NCI-H187 (cell line): ENCODE measurements around the gene MACROD2.

Experiments
- DNase-seq, 2 experiments: peaks; one replicate each; lab custom pipeline; 2025; lab: John Stamatoyannopoulos, UW

MACROD2 gene

DNA sequence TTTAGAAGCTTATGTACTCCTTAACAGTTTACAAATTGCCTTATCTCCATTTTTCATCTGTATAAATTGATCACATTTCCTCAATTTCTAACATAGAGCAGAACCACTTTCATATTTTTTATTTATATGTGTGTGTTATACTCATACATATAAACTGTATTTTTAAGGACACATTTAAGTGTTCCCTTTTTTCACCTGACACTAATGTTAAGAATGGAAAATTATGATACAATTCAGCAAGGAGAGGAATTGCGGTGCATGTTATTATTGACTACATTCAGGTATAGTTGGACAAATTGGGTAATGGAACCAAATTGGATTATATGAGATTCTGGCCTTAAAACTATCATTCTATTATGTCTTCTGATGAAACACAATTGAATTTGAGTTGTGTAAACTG is 821.2 kb downstream of the MACROD2 start:
- DNase-seq: no peak

DNA sequence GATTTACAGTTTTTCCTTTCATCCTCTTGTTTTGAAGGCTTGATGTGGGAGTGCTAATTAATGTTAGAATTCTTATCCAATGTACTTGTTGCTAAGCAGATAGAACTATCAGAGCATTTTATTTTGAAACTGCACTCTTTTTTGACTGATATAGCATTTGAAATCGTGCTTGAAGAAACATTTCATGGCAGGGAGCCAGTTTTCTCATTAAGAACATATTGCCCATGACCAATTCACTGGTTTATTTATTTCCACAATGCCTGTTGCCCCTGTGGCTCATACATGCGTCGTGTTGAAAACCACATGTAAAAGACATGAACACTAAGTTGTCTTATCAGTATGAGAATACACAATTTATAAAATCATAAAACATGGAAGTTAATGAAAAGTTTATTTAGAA is 821.8 kb downstream of the MACROD2 start:
- no peak for DNase-seq

DNA sequence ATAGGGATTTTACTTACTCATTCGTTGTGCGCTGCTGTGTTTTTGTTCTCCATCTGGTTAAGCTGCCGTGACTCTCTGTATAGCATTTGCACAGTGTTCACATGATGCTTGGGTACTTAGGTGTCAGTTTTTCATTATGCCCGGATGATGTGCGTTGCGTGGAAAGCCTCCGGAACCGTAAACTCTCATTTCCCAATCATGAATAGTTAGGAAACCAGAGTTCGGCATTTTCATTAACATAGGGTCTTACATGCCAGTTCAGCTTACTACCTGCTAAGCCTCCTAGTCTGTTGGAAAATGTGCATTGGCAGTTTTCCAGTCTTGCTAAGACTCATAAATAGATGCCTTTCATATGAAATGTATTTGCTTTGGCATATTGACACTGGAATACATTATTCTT is 825.5 kb downstream of the MACROD2 start:
- no peak for DNase-seq

DNA sequence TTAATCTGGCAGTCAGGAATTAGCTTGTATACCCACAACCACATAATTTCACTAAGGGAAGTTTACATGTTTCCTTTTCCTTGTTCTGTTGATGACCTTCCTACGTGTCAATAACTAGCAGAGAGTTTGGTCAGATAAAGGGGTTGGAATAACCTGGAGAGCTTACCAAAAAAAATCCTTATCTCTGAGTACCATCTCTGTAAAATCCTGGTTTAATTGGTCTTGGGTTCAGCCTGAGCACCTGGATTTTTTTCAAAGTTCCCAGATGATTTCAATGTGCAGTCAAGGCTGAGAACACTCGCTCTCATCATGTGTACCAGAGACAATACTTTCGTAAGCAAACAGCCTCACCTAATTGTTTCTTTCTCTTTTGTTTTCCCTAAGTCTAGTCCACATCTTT is 825.9 kb downstream of the MACROD2 start:
- no peak for DNase-seq

GRCh38 chr20:14824996-14825395 is 829.7 kb downstream of the MACROD2 start:
- no peak for DNase-seq

GRCh38 chr20:14826543-14827313 is 831.4 kb downstream of the MACROD2 start:
- no peak for DNase-seq

DNA sequence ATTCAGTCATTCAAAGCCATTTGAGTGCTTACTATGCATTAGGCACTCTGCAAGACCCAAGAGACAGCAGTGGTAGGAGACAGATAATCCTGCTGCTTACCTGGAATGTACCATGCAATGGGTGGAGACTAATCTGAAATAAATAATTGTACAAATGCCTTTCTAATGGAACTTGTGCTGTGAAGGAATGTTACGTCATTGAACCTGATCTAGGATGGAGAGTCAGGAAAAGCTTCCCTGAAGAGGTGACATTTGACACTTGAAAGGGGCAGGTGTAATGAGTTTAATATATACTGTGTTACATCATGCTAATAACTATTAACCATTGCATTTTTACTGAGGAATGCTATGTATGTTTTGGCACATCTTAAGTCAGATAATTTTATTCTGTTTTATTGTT is 833.1 kb downstream of the MACROD2 start:
- no peak for DNase-seq

GRCh38 chr20:14829906-14830305 is 834.6 kb downstream of the MACROD2 start:
- no peak for DNase-seq

DNA sequence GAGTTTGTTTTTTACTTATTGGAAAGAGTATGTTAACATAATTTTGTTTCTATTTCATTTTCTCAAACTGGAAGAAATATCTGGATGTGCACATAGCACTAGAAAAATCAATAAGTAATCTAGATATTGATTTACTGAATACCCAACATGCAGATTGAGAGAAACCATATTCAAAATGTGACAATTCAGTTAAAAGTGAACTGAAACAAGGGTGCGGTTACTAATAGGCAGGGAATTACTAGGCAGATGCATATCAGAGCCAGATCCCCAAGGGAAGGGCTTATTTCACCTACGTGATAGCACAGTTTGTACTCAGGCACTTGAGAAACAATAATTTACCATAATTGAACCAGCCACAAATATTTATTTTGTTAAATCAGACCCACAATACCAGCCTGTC is 835.1 kb downstream of the MACROD2 start:
- DNase-seq: no peak

DNA sequence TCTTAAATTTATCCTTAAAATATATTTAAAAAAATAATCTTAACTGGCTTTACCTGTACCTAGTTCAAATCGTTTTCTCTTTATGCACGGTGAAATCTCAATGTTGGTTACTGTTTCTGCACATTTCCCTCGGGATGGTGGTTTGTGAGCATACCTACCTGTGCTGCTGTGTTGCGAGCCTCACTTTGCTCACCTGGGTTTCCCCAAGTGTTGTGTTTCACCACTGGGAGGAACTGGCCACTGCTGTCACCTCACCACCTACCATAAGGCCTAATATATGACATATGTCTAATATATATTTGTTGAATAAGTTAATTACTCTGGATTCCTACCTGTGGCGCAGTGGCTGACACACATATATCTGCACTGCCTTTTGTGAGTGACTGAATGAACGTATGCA is 835.6 kb downstream of the MACROD2 start:
- no peak for DNase-seq

GRCh38 chr20:14832630-14833029 is 837.3 kb downstream of the MACROD2 start:
- no peak for DNase-seq

- DNase-seq: no peak
Observed at GRCh38 chr20:14838663-14839628, 843.6 kb downstream of the MACROD2 start.

DNA sequence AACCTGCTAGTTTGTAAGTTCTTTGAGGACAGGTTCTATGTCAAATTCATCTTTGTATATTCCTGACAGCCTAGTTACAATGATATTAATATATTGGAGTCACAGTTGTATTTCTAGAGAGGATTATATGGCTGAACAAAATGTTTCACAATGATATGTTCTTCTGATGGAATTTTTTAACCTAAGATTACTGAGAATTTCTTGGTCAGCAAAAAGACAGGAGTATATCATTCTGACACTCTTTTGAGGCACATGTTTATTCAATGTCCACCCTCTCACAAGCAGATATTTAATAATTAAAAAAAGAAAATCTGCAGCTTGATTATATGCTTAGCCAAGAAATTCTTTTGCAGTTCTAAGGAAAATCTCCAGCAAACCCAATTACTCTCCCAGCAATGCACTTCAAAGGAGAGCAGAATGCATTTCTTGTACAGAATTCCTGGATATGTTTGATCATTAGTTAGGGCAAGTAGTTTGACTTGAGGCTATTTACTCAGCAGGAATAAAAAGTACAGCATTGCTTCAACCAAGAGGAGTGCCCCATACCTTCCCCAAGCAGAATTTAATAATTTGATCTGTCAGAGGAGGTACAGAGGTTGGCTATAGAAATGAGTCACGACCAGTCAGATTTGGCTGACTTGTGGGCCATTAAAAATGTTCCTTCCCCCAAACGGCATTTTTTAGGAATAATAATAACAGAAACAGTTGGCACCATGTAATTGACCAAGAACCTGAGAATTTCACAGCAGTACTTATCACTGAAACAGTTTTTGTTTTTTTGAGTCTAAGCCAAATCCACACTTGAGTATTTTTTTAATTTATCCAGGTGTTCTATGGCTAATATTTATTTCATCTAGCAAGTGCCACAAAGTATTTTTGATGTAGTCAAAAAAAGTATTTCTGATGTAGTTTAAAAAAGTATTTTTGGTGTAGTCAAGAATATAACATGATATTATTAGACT is 850.2 kb downstream of the MACROD2 start:
- DNase-seq: no peak

DNA sequence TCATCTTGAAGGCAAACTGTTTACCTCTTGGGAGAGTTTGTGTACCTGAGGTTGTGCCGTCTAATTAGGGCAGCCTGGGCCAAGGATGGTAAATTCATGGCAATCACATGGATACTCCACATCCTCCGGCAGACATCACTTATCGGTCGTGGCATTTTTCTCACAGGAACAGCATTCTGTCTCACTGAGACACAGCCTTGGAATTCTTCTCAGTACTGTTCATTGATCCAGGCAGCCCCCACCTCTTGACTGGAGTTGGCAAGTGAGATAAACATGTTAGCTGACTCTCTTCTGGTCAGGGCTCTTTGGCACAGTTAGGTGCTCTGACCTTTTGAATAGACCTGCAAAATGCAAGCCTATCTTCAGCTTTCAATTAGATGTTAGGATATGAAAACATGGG is 853.5 kb downstream of the MACROD2 start:
- no peak for DNase-seq

GRCh38 chr20:14853079-14853478 is 857.8 kb downstream of the MACROD2 start:
- peak in 1 of 2 experiments; percentile 9 for DNase-seq

- no peak for DNase-seq
Observed at GRCh38 chr20:14855171-14855570, 859.9 kb downstream of the MACROD2 start.

GRCh38 chr20:14859627-14860026 is 864.3 kb downstream of the MACROD2 start:
- no peak for DNase-seq

GRCh38 chr20:14860410-14860814 is 865.1 kb downstream of the MACROD2 start:
- DNase-seq: peak; percentile 62 to 67

DNA sequence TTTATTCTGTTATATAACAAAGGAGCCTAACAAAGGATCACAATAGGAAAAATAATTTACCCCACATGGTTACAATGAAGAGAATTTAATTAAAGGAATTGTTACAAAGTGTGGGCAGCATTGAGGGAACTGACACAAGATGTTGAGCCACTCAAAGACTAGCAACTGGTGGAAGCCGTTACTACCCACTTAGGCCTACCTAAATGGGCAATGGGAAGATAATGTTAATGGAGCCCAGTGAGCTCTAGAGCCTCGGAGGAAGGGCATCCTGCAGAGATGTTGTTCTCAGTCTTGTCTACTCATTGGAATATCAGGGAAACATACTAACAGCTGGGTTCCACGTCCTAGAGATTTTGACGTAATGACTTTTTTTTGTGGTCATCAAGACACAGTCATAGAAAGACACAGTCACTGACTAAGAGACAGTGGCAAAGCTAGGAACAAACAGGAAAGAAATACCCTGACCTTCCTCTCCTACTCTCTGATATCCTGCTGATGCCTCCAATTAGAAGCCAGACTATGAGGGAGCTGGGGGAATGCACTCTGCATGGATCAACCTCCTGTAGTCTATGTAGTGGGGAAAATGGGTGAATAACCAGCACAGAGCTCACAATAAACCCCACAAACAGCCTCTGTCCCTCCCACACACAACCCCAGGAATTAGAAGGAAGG is 865.8 kb downstream of the MACROD2 start:
- DNase-seq: peak in 1 of 2 experiments; percentile 13

- DNase-seq: no peak
Observed at GRCh38 chr20:14865169-14865568, 869.9 kb downstream of the MACROD2 start.

DNA sequence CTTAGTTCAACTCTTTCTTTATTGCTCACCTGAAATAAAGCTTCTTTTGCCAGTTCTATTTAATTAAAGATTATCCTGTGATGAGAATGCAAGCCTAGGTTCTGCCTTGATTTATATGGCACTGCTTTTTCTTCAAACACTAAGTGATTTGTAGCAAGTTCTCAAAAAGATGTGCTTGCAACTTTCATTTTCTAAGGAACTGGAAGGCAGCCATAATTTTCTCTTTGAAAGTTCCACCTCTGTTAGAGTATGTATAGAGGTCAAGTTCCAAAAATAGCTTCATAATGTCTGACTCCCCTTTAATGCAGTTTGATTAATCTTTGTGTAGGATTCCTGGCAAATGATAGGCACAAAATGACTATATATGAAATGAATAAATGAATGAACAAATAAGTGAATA is 870.4 kb downstream of the MACROD2 start:
- DNase-seq: no peak
